Gastrocnemius medialis (tissue), 4 donors: ENCODE measurements around the gene C3AR1.

Experiments used
- POLR2A ChIP-seq, 2 donors: fragments of 450-650 bp; IDR thresholded peaks; one replicate each; pipeline ENCODE4 v1.6.1; 2017; ENCODE audit warnings: antibody characterized with exemption in 2 of 2, mild to moderate bottlenecking in 2 of 2, moderate library complexity in 2 of 2
- TF ChIP-seq, protein P1 (sequence below), 5 experiments: fragments of 450-650 bp in 3 of 5; fragments of 200-600 bp in 2 of 5; sonication (generic) in 2 of 5; IDR thresholded peaks in 4 of 5; conservative IDR thresholded peaks in 1 of 5; 1 replicate in 4 of 5; 2 replicates in 1 of 5; pipeline ENCODE4 v1.5.1; 2016 to 2019; ENCODE audit warnings: antibody characterized with exemption in 5 of 5, mild to moderate bottlenecking in 3 of 5, moderate library complexity in 3 of 5

- no peak for TF ChIP-seq POLR2A (IDR thresholded peaks at IDR 0.05)
- TF ChIP-seq, protein P1, sequence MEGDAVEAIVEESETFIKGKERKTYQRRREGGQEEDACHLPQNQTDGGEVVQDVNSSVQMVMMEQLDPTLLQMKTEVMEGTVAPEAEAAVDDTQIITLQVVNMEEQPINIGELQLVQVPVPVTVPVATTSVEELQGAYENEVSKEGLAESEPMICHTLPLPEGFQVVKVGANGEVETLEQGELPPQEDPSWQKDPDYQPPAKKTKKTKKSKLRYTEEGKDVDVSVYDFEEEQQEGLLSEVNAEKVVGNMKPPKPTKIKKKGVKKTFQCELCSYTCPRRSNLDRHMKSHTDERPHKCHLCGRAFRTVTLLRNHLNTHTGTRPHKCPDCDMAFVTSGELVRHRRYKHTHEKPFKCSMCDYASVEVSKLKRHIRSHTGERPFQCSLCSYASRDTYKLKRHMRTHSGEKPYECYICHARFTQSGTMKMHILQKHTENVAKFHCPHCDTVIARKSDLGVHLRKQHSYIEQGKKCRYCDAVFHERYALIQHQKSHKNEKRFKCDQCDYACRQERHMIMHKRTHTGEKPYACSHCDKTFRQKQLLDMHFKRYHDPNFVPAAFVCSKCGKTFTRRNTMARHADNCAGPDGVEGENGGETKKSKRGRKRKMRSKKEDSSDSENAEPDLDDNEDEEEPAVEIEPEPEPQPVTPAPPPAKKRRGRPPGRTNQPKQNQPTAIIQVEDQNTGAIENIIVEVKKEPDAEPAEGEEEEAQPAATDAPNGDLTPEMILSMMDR (IDR thresholded peaks at IDR 0.05 in 4 of 5, conservative IDR thresholded peaks at IDR 0.05 in 1 of 5), result no peak
Observed at GRCh38 chr12:8093291-8093690, 27.1 kb upstream of the C3AR1 start.
